ENCODE results near the gene KLHL15.

DNA sequence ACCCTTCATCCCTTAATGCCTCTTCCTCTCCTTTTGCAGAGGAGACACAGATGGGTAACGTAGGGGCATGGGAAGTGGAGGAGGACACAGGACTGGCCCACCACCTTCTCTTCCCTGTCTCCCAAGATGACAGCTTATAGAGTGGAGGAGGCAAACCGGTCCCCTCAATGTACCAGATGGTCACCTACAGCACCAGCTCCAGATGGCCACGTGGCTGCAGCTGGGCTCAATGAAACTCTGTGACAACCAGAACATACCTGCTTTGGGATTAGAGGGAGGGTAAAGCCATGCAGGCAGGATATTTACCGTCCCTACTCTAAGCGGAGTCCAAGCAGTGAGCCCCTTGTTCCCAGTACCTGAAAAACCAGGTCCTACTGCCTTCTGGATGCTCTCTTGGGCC is 7.5 kb upstream of the KLHL15 start:
- no peak for TF ChIP-seq CTCF (IDR thresholded peaks at IDR 0.05)
- no peak for TF ChIP-seq POLR2A (IDR thresholded peaks at IDR 0.05)
